ENCODE data around the gene DNAH6. TPM values are rescaled to one million over a fixed set of nuclear protein-coding genes. Genes with fewer than 3 reads are reported as not detected.

DNAH6 gene
- total RNA-seq, 1 experiment from 2014 or later: 0.12 TPM

DNA sequence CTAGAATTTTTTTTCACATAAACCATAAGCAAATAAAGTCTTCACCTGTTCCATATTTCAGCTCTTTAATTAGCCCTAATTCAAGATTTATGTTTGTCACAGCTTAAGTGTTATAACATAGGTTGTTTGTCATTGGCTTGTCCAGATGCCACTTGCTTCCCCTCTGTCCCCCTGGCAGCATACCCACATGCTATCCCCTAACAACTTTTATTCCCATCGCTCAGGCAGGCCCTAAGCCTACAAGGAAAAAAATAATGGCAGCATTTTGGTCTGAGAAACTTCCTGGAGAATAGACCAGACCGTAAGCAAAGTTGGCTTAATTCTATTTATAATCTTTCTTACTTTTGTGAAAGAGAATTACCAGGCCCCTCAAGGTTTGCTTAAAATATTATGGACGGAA, 173.9 kb downstream of the DNAH6 start:
- no peak for DNase-seq (ENCODE audit: low read depth)

DNA sequence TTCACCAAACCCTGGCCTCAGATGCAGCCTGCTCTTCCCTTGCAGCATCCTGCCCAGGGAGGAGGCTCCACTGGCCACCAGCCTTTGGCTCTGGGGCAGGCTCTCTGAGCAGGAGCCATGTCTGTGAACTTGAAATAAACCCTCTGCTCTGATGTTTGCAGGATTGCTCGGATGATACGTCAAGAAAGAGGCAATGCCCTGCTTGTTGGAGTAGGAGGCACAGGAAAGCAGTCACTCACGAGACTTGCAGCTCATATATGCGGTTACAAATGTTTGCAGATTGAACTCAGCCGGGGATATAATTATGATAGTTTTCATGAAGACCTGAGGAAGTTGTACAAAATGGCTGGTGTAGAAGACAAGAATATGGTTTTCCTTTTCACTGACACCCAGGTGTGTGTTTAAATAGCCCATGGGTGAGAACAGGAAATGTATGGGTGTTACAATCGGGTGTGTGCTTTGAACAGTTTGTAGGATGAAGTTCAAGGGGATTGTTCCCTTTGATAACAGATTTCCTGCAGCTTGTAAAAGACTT, 177.9 kb downstream of the DNAH6 start:
- DNase-seq (ENCODE audit: low read depth): no peak

DNA sequence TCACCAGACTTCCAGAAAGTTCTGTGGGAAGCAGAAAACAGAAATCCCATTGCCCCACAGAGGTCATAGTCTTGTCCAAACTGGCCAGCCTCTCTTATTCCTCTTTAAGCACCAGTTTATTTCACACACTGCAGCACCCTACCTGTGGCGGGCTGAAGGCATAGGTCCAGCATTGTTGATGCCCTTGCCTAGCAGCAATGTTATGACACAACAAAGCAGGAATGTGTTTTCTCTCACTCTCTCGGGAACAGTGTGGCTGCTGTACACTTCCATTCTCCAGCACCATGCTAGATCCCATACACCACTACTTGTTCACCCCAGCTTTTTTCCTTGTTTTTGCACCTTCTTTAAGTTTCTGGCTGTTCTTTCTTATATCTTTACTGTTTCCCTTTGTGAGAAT, 181.6 kb downstream of the DNAH6 start:
- DNase-seq (ENCODE audit: low read depth): no peak

DNA sequence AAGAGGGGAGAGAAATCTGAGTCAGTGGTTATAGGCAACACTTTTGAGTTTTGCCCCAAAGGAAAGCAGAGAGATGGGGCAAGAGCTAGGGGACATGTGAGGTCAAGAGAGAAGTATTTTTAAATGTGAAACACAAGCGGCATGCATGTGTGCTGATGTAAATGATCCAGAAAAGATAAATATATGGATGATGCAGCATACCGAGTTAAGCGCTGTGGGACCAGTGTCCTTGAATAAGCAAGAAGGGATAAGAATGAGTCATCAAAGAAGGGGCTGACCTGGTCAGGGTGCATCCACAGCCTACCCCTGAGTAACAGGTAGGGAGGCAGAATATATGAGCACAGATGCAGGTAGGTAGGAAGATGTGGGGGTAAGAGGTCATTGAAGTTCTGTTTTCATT, 183.7 kb downstream of the DNAH6 start:
- DNase-seq (ENCODE audit: low read depth): no peak

DNA sequence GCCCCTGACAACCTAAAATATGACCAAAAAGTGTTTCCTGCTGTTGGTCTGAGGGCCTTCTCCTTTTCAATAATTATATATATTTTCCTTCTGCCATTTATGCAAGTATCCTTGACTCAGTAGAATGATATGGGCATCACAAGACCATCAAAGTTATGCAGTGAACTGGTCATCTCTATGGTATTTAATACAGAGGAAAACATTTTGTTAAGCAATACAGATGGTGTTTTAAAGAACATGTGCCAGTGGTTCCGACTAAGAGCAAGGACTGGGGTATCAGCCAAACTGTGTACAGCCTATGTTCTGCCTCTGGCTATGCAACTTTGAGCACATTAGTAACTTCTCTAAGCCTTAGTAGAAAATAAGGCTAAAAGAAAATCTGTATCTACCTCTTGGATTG, 185.6 kb downstream of the DNAH6 start:
- DNase-seq (ENCODE audit: low read depth): peak; percentile 73

DNA sequence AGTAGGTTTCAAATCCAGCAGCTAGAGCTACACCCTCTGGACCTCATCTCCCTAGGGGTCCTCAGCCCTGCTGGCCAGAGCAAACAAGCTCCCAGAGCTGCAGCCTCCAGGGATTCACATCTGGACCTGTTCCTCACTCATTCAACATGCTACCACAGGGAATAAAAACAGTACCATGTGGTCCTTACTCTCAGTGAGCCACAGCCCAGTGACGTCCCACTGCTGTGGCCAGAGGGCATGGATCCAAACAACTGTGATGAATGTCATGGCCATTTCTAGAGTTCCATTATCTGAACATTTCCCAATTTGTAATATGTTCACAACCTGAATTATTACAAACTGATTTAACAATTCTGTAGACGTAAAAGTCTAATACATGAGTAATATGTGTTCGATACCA, 186.6 kb downstream of the DNAH6 start:
- no peak for DNase-seq (ENCODE audit: low read depth)

DNA sequence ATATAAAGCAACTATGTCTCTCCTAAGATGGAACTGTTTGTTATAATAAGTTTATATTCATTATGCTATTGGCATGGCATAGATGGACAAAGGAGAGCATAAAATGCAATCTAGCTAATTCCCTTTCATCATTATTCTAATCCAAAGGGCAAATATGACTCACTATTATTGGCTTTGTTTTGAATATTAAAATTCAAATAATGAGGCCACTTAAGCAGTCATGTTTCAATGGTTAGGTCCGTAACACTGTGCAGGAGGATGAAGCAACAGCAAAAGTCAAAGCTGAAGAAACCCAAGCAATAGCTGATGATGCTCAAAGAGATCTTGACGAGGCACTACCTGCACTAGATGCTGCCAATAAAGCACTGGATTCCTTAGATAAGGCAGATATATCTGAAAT, 187.5 kb downstream of the DNAH6 start:
- DNase-seq (ENCODE audit: low read depth): no peak

DNA sequence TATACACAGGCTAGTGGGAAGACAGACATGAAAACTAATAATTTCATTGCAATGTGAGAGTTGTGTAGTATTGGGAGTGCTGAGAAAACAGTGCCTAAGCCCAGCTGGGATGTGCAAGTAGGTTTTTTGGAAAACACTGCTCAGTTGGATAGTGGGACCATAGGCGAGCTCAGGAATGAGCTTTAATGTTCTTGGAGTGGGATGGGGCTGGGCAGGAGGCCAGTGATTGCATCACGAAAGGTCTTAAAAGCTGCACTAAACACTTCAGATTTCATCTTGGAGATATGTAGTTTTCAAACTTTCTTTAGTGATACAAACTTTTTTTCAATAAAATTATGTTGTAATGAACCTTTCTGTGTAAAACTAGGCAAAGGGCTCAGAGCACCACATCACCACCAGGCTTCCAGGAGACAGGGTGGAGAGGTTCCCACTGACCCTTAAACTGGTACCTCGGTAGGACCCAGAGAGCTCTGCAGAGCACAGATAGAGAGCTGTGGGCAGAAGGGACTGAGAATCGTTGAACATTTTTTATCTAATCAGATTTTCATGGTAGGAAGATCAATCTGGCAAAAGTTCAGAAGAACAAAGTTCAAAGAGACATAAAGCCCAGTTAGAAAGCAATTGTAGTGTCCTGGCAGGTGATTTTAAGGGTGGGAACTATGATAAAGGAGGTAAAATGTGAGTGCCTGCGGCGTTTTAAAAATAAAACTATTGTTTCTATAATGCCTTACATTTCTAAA, 188.4 kb downstream of the DNAH6 start:
- DNase-seq (ENCODE audit: low read depth): no peak

DNA sequence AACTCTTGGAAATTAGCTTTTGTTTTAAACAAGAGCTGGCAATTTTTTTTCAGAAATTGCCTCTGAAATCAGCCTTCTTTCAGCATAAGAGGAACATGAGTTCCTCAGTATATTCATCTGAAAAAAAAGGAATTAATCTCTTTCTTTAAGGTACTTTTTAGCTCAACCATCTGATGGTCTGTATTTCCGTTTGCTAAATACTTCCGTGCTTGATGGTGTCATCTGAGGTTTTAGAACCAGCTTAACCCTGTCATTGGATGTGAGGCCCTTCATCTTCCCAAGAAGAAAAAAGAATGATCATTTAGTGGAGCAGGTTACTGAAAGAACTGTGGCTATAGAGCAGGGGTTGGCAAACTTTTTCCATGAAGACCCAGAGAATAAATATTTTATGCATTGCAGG, 189.6 kb downstream of the DNAH6 start:
- no peak for DNase-seq (ENCODE audit: low read depth)

DNA sequence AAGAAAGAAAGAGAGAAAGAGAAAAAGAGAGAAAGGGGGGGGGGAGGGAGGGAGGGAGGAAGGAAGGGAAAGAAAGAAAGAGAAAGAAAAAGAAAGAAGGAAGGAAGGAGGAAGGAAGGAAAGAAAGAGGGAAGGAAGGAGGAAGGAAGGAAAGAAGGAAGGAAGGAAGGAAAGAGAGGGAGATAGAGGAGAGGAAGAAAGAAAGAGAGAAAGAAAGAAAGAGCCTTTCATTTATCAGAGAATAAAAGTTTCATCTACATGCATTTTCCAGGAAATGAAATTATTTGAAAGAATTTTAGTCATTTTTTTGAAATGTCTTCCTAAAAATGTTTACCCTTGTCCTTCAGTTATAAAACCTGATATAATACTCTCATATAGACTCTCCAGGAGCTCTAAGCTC, 192.1 kb downstream of the DNAH6 start:
- DNase-seq (ENCODE audit: low read depth): no peak

DNA sequence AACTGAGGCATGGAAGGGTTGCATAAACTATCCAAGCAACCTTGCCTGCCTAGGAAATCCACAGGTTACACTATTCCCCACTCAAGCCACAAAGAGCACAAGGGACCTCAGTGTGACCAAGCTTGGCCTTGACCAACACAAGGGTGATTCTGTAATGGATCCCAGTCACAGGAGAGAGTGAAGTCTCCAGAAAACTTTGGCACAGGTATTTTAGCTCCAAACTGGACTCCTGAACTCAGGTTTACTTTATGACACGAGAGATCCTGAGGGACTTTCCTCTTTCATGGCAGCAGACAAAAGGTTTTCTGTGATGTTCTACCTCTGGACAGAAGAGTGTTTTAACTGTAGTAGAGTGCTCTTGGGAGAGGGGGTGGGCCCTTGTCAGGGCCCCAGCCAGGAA, 195.4 kb downstream of the DNAH6 start:
- no peak for DNase-seq (ENCODE audit: low read depth)

DNA sequence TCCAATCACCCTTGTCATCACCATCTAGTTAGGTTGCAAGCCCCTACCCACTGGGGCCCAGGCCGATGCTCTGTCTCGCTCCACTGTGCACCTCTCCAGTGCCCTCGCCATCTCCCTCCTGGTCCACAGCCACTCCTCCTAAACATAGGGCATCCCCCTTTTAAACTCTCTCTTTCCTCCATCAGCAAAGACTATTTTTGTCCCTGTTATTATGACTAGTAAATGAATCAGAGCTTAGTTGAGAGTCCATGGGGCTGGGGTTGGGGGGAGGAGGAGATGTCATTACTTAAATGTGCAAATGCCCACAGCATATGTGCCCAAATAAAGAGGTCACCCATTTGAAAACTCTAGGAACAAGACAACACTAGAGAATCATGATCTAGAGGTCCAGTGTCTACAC, 197.1 kb downstream of the DNAH6 start:
- DNase-seq (ENCODE audit: low read depth): peak; percentile 7

DNA sequence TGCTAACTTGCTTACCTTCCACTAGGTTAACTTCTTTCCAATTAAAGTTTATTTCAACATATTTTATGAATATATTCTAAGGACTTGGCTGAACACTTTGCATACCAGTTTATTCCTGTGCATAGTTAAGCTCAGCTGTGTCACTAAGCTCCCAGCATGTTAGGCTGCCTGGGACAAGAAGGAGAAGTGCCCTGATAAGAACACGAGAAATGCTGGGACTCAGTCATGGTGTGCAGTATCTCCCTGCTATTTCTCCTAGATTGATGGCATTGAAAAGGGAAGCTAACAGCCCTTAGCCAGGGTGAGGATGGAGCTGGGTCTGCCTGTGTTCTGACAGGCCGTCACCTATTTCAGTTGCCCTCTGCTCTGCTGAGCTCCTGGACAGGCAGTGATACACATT, 200.3 kb downstream of the DNAH6 start:
- no peak for DNase-seq (ENCODE audit: low read depth)

DNA sequence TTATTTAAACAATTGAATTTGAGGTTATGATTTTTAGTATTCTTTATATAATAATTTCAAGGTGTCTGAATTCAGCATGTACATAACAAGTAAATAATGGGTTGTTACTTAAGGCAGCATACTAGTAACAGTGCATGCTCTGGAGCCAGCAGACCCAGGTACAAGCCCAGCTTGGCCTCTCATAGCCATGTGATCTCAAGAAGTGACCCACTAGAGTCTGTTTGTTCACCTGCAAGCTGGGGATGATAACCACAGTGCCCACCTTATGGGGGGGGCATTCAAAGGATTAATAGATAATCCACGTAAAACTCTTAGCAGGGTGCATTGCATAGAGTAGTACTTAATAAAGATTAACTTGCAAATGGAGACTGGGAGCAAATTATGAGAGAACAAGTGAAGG, 201.0 kb downstream of the DNAH6 start:
- no peak for DNase-seq (ENCODE audit: low read depth)

DNA sequence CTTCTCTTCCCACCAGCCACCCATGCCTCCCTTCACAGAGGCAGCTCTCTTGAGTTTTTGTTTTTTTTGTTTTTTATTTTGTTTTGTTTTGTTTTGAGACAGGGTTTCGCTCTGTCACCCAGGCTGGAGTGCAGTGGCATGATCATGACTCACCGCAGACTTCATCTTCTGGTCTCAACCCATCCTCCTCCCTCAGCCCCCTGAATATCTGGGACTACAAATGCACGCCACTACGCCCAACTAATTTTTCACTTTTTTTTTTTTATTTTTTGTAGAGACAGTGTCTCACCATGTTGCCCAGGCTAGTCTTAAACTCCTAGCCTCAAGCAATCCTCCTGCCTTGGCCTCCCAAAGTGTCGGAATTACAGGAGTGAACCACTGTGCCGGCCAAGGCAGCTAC, 203.1 kb downstream of the DNAH6 start:
- peak; percentile 21 for DNase-seq (ENCODE audit: low read depth)

DNA sequence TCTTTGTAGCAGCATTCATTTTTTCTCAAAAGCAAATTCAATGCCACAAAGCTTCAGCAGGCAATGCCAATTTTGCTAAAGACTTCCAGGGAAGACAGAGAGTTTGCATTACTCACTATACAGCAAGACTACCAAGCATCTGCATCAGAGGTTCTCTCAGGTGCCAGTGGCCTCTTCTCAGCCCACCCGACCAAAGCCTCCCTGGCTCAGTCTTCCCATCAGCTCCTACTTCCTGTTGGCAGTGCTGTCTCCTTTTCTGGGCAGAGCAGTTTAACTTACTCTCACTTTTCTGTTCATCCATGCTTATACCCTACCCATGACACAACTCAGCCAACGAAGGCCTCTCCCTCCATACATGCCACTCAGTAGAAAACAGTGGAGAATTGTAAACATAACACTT, 207.5 kb downstream of the DNAH6 start:
- no peak for DNase-seq (ENCODE audit: low read depth)

DNA sequence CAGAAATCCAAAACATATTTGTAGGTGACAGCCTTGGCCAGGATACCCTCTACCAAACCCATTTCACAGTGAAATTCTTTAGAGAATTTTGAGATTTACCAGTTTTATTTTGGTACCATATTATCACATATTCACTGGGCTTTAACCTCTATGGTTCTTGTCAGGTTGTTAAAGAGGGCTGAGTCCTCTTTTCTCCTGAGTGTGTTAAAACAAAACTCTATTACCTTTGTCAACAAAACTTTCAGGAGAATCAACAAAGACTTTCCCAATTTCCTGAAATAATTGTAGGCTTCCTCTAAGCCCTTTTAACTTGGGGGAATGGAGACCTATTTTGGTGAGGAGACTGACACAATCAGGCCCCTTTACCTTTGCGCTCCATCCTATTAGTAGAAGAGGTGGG, 209.4 kb downstream of the DNAH6 start:
- no peak for DNase-seq (ENCODE audit: low read depth)

DNA sequence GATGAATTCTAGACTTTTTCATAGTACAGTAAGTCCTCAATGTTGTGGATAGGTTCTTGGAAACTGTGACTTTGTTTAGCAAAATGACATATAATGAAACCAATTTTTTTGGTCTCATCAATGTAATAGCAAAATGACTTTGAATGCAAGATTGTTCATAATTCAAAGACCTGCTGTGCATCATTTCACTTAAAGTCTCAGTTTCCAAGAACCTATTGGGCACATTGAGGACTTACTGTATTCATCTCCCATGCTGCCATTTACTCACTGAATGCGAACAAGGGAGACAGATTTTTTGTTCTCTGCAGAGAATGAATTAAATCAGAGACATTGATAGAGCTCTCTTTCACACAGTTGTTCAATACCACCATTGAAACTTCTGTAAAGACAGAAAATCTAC, 211.0 kb downstream of the DNAH6 start:
- no peak for DNase-seq (ENCODE audit: low read depth)

DNA sequence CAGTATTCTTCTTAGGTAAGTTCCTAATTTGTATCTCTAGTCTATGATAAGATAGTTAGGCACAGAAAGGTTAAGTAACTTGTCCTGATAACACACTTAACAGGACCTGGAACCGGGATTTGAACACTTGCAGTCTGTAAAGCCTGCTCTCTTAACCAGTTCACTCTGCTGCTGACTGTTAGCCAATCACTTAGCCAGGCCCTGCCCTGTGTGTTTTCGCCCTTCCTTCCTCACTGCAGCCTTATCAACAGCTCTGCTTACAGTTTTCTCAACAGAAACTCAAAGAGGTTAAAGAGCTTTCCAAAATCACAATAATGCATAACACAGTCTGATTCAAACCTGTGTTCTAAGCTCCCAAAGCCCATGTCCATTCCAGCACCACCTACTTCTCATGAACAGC, 212.9 kb downstream of the DNAH6 start:
- DNase-seq (ENCODE audit: low read depth): no peak

DNA sequence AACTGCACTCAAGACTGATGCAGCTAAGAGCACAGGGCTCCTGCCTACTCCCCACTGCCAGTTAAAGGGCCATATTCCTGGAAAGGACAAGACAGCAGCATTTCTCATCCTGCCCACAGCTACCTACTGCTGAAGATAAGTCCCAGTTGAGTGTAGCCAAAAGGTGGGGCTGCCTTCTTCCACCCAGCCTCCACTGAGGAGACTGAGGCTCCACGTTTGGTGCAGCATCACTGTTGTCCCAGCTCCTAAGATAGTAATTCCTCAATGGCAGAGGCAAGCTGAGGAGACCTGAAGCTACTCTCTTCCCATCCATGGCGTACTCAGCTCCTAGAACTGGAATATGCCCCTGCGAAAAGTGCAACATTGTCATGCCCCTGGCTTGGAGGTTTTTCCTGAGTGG, 214.9 kb downstream of the DNAH6 start:
- DNase-seq (ENCODE audit: low read depth): no peak

DNA sequence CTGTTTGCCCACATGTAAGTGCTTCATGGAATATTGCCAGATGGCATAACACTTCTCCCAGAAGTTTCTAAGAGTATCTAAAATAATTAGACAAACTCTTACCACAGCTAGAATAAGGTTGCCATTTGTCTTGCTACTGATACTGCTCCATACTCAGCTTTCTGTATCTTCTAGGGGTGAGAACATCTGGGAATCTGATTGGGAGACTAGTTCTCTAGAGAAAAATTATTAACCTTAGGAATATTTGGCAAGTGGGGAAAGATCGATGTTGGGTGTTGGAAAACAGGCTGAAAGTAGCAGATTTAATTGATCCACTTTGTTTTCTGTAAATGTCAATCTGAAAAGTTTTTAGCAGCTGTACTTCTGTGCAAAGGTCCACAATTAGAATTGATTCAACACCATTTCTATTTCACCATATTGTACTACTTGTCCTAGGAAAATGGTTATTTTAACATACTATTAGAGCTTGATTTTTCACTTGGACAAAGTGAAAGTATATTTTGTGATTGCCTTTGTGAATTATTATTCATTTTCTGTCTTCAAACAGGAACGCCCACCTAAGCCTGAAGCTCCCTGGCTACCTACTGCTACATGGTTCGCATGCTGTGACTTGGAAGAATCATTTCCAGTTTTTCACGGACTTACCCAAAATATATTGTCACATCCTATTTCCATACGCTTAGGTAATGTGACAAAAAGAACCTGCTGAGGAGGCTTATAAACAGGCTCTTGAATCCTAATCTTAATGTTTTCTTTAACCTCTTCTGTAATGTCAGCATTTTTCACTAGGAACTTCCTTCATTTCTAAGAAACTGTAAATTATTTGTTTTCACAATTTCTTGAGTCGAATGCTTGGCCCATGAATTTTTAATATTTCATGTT, 216.8 kb downstream of the DNAH6 start:
- no peak for DNase-seq (ENCODE audit: low read depth)

DNA sequence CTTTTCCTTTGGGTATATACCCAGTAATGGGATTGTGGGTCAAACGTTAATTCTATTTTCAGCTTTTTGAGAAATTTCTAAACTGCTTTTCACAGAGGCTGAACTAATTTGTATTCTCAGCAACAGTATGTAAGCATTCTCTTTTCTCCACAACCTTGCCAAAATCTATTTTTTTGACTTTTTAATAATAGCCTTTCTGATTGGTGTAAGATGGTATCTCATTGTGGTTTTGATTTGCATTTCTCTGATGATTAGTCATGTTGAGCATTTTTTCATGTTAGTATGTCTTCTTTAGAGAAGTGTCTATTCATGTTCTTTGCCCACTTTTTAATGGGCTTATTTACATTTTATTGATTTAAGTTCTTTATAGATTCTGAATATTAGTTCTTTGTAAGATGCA, 219.1 kb downstream of the DNAH6 start:
- peak; percentile 10 for DNase-seq (ENCODE audit: low read depth)

DNA sequence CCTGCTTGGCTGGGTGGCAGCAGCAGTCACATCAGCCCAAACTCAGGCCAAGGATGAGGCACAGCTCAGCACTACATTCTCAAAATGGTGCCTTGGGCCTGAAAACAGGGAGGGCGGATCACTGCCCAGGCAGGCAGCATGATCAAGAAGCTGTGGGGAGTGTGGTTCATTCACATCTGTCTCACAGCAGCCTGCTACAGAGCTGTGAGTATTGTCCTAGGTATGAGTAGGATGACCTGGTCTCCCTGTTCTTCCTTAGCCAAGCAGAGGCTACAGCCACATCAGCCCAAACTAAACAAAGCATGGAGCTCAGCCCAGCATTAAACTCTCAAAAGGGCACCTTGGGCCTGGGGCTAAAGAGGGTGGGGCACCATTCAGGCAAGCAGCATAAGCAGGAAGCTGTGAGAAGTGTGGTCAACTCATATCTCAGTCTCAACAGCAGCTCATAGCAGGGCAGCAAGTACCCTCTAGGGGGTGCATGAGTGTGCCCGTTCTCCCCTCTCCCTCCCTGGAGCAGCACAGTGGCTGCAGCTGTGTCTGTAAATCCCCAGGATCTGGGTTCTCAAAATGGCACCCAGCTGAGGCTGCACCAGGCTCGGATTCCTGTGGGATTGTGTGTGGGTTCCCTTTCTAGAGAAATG, 225.0 kb downstream of the DNAH6 start:
- DNase-seq (ENCODE audit: low read depth): peak; percentile 77
